Hippocampal formation (tissue), 2 donors: ENCODE data around the gene SDCCAG8.

Experiments
- DNase-seq, 2 donors: peaks; one replicate each; lab custom pipeline; 2025; lab: John Stamatoyannopoulos, UW

The SDCCAG8 gene

DNA sequence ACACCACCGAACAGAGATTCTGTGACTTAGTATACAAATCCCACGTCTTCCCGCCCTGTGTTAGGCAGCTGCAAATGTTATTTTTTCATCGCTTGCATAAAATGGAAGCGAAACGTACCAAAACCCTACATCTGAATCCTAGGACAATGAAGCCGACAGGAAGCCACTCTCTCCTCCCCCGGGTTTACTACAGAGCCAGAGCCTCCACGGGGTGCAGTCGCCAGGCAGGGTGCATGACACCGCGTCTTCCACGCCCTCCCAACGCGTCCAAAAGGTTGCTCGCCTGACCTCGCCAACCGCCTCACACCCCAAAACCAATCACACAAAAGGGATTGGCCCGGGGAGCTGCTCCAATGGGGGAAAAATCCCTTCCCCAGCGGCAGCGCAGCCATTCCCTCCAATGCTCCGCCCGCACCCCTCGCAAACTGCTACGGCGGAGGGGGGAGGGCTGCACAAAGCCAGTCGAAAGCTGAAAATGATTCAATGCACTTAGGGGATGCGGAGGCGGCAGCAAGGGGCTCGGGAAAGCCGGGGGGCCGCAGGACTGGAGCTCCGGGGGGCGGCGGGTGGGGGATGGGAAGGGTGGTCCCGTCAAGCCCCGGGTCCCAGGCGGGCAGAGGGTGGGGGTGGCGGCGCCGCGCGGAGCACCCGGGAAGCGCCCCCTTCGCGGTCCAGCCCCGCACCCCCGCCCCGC, 1.5 kb upstream of the SDCCAG8 start:
- DNase-seq, result peak; percentile 62 to 77

DNA sequence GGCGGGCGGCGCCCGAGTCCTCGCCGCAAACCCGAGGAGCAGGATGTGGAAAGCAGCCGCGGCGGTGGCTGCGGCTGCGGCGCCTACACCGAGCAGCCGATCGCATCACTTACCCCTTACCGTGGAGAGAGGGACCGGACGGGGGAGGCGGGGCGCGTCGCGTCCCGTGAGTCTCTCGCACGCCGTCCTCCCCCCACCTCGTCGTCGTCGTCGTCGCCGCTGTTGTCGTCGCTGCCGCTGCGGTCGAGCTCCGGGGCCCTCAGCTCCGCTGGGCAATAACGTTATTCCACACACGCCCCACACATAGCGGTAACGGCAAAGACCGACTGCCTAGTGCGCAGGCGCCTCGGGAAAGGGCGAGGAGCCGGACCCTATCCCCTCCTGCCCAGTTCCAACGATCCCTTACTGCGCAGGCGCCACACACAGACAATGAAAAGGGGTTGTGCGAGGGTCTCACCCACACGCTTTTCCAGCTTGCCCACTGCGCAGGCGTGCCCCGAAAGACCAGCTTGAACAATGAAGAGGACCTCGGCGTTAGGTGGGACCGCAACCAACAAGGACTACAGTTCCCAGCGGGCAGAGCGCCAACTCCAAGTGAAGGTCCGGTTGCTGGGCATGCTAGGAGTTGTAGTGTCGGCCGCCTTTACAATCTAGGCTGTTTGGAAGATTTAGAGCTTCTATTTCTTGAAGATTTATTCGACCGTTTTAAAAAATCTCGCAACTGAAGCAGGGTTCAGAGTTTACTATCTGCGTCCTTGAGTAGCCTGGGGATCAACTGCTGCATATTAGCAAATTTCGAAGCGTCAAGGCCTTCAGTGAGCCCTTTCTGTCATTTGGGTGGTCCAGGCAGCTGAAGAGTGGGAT, 682 bp upstream of the SDCCAG8 start, which contains the start of gene CEP170:
Gene CEP170 (minus strand): TSS at position 355 of the 864 bp plus-strand sequence. CDS start 30,001 bp downstream, outside the sequence.
- DNase-seq, result peak; percentile 93 to 97

GRCh38 chr1:243256590-243256989, 749 bp downstream of the SDCCAG8 start:
- no peak for DNase-seq

GRCh38 chr1:243257189-243257588, 1.3 kb downstream of the SDCCAG8 start:
- DNase-seq, result no peak

DNA sequence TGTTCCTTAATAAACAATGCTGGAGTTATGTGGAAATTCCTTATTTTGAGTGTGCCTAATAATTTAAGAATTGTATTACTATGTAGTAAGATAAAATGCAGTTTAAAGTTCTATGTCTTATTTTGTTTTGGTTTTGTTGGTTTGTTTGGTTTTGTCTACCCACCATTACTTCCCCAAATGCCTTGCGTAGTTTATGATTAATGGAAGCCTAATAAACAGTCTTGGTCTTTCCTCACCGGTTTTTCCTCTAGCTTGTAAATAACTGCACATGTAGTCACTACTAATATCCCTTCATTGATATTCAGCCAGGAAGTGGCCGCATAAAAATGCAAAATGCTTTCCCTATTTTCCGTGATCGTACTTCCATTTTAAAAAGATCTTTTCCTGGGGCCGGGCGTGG, 2.9 kb downstream of the SDCCAG8 start:
- no peak for DNase-seq

DNA sequence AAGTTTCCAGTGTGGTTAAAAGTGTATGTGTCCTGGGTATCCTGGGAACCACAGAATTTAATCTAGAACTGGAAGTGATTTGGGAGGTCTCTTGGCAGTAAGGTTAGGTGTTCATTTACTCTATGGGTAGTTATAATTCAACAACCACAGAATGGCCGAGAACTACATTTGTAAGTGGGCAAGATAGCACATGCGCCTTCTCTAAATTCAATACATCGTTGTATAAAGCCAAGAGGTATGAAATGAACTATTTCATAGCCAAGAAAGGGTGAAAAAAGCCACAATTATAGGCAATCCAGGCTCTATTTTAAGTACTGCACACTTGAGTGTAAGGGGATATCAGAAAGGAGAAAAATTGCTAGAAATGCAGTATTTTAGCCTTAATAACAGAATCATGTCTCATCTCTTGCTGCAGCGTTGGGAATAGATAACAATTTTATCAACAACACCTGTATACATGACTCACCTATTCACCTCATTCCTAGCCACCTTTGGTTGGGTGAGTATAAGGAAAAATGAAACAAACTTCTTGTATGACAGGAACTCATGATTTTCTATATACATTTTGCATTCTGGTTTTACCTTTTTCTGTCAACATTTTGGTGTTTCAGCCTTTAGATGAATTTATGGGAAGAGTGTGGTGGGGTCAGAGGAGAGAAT, 4.5 kb downstream of the SDCCAG8 start:
- no peak for DNase-seq

- no peak for DNase-seq
Measured at GRCh38 chr1:243261390-243261789, 5.5 kb downstream of the SDCCAG8 start.

DNA sequence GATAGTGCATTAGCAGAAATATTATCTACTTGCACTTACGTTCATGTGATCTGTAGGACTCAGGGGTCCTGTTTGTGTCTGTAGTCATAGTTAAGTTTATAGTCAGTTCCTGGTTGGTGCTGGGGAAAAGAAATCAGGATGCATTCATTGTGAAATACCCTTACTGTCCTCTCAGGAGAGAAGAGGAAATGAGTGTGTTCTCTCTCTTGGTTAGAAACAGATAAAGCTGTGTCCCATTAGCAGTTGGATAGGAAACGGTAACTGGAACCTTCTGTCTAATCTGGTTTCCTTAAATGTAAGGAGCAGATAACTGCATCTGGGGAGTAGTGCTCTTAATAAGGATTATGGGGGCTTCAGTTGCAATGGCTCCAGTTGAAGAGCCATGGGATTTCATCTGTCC, 8.9 kb downstream of the SDCCAG8 start:
- DNase-seq, result no peak

GRCh38 chr1:243266231-243266630, 10.4 kb downstream of the SDCCAG8 start:
- DNase-seq, result no peak

DNA sequence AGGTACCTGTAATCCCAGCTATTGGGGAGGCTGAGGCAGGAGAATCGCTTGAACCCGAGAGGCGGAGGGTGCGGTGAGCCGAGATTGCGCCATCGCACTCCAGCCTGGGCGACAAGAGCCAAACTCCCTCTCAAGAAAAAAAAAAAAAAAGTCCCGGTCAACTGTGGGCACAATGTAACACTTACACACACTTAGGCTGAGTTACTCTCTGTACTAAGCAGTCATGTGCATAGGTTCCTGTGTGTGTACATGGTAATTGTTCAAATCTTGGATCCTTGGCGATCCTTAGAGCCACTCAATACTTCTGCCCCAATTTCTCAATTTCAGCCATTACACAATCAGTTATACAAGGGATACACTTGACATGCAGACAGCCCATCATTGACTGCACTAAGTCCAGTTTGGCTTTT, 11.6 kb downstream of the SDCCAG8 start:
- DNase-seq, result no peak

- no peak for DNase-seq
Measured at GRCh38 chr1:243267914-243268653, 12.2 kb downstream of the SDCCAG8 start.

DNA sequence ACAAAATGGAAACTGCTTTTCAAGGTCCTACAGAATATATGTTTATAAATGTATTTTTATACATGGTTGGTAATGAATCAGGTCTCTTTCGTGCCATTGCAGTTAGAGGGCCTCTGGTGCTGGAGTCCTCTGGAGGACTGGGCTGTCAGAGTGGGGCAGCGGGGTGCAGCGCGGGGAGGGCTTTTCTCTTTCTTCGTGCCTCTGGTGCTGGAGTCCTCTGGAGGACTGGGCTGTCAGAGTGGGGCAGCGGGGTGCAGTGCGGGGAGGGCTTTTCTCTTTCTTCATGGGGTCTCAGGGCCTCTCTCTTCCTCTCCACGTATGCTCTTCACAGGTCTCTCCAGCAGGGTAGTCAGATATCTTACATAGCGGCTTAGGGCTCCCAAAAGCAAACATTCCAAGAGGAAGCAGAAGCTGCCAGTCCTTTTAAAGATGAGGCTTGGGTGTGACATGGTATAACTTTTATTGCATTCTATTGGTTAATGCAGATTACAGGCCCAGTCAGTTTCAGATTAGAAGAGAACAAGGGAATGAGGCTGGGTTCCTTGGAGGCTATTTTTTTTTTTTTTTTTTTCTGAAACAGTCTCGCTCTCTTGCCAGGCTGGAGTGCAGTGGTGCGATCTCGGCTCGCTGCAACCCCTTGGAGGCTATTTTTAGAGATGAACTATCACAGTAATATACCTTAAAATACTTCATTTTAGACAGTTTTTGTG, 13.1 kb downstream of the SDCCAG8 start:
- DNase-seq, result no peak

- DNase-seq, result no peak
Measured at GRCh38 chr1:243269461-243269801, 13.6 kb downstream of the SDCCAG8 start.

- peak in 1 of 2 donors; percentile 26 for DNase-seq
Measured at GRCh38 chr1:243270097-243270864, 14.4 kb downstream of the SDCCAG8 start.

DNA sequence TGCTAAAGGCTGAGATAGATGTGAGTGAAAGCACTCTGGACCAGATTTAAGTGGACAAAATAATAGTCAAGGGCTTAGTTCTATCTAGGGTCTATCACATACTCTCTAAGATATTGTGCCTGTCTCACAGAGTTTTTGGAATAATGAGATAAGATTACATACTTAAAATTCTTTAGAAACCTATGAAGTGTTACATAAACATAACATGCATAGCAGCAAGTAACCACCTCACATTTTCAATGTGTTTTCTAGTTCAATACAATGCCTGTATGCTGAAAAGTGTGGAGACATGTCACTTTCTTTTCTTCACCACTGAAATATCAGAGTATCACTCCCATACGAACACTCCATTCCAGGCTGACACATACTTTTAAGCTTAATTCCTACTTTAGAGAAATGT, 16.2 kb downstream of the SDCCAG8 start:
- no peak for DNase-seq

GRCh38 chr1:243272401-243272800, 16.6 kb downstream of the SDCCAG8 start:
- no peak for DNase-seq

- no peak for DNase-seq
Measured at GRCh38 chr1:243273506-243273905, 17.7 kb downstream of the SDCCAG8 start.

DNA sequence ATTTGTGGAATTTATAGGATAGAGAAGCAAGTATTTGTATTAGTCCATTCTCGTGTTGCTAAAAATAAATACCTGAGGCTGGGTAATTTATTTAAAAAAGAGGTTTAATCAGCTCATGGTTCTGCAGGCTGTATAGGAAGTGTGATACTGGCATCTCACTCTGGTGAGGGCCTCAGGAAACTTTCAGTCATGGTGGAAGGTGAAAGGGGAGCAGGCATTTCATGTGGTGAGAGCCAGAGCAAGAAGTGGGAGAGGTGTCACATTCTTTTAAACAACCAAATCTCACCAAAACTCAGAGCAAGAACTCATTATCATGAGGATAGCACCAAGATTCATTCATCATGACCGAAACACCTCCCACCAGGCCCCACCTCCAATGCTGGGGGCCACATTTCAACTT, 18.1 kb downstream of the SDCCAG8 start:
- DNase-seq, result no peak

DNA sequence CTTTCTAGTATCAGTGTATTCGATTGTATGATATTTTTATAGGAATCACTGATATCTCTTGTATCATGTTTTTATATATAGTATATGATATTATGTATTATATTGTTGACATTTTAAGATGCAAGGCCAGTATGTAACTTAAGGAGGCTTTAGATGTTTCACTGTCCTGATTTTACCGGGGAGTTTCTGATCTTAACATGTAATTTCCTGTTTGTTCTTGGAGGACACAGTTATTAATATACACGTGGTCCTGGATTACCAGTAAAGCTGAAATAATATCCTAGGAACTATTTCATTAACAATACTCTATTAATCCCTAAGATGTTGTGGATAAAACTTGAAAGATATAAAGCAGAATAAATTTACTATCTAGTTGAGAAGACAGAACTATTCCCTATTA, 19.5 kb downstream of the SDCCAG8 start:
- DNase-seq, result no peak

DNA sequence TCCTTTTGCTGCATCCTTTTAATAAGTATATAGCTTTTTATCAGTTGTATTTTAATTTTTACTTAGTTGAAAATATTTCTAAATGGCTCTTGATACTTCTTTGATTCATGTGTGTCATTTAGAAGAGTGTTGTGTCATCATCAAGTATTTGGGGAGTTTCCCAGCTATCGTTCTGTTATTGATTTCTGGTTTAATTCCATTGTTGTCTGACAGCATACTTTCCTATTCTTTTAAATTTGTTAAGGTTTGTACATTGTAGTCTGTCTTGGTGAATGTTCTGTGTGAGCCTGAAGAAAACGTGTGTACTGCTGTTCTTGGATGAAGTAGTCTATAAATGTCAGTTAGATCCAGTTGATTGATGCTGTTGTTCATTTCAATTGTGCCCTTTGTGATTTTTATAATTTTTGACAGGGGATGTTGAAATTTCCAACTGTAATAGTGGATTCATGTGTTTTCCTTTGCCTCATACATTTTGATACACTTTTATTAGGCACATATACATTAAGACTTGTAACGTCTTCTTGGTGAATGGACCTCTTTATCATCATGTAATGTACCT, 24.8 kb downstream of the SDCCAG8 start:
- no peak for DNase-seq
